ENCODE measurements around the gene SSTR3. TPM values are rescaled to one million over a fixed set of nuclear protein-coding genes. Genes with fewer than 3 reads are reported as not detected.

SSTR3 gene
- total and polyA plus RNA-seq, 2 of the 4 experiments (the other 2 are of a cell fraction): under 0.01 to 0.07 TPM

DNA sequence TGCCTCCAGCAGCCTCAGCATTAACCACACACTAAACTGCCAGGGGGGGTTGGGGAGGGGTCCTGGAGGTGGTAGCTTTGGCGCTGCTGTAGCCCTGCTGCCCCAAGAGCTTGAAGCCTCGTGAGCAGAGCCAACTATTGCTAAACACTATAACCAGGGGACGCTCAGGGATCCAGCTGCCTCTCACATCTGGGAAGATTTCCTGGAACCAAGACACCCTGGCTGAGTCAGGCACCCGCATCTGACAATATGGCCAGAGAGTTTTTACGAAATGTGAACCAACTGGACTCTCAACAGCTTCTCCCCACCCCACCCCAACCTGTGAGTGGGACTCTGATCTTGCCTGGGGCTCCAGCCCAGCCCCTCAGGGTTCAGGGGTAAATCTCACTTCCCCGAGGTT, 38.6 kb downstream of the SSTR3 start:
- H3K27me3 ChIP-seq (ENCODE audit: control insufficient read depth, insufficient read depth, low read length): peaks cover 25% of the 10 kb centered on the region
- H2BK15ac ChIP-seq (ENCODE audit: low read depth, low read length): no peak overlapping the region
- no peak overlapping the region for H4K8ac ChIP-seq (ENCODE audit: low read depth in 2 of 2, low read length in 2 of 2)
- ChIA-PET POLR2A (ENCODE audit: unreplicated experiment) (no interaction called here), CTCF (no interaction called here)
- in situ Hi-C loops (cut with MboI; ENCODE audit: low sequenced_read_pairs): loop anchor here (10.0 kb wide), 1 partner anchor 291 kb away; no protein-coding TSS in a partner anchor
- no peak overlapping the region for H3K4me3 ChIP-seq (ENCODE audit: insufficient read depth, low read depth, low read length)
- dilution Hi-C loops (cut with HindIII; ENCODE audit: low sequenced_read_pairs, unreplicated experiment): no loop called here
- no peak overlapping the region for H3K27ac ChIP-seq (ENCODE audit: insufficient read depth, low read length)
- H3K79me1 ChIP-seq (ENCODE audit: low read depth in 1 of 2, low read length in 2 of 2): no peaks in the 10 kb centered on the region
- H2AK5ac ChIP-seq (ENCODE audit: low read depth, low read length): no peak overlapping the region
- no peaks in the 10 kb centered on the region for H3K36me3 ChIP-seq (ENCODE audit: control insufficient read depth, insufficient read depth, low read length)
- TF ChIP-seq MXI1 (IDR thresholded peaks at IDR 0.05; ENCODE audit: borderline replicate concordance, low read depth, low read length) (no peak), RAD21 (IDR thresholded peaks at IDR 0.05; ENCODE audit: low read length) (no peak), CHD1 (IDR thresholded peaks at IDR 0.05; ENCODE audit: low read depth, low read length) (no peak), MAZ (IDR thresholded peaks at IDR 0.05; ENCODE audit: borderline replicate concordance, low read depth, low read length) (no peak), RCOR1 (IDR thresholded peaks at IDR 0.05; ENCODE audit: insufficient replicate concordance, low read length) (no peak), POLR2A (IDR thresholded peaks at IDR 0.05; ENCODE audit: low read depth, low read length) (no peak), FOS (IDR thresholded peaks at IDR 0.05; ENCODE audit: low read depth, low read length) (no peak), MAFK (IDR thresholded peaks at IDR 0.05; ENCODE audit: low read depth, low read length) (no peak), SMC3 (IDR thresholded peaks at IDR 0.05; ENCODE audit: low read depth, low read length) (no peak), RFX5 (IDR thresholded peaks at IDR 0.05; ENCODE audit: low read depth, low read length) (no peak), CEBPB (IDR thresholded peaks at IDR 0.05; ENCODE audit: low read depth, low read length) (no peak), NFE2L2 (IDR thresholded peaks at IDR 0.05; ENCODE audit: low read depth, low read length) (no peak), BHLHE40 (IDR thresholded peaks at IDR 0.05; ENCODE audit: low read depth, low read length) (no peak)
- TF ChIP-seq, protein P1, sequence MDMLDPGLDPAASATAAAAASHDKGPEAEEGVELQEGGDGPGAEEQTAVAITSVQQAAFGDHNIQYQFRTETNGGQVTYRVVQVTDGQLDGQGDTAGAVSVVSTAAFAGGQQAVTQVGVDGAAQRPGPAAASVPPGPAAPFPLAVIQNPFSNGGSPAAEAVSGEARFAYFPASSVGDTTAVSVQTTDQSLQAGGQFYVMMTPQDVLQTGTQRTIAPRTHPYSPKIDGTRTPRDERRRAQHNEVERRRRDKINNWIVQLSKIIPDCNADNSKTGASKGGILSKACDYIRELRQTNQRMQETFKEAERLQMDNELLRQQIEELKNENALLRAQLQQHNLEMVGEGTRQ (IDR thresholded peaks at IDR 0.05; ENCODE audit: low read depth, low read length): no peak
- TF ChIP-seq, protein P2, sequence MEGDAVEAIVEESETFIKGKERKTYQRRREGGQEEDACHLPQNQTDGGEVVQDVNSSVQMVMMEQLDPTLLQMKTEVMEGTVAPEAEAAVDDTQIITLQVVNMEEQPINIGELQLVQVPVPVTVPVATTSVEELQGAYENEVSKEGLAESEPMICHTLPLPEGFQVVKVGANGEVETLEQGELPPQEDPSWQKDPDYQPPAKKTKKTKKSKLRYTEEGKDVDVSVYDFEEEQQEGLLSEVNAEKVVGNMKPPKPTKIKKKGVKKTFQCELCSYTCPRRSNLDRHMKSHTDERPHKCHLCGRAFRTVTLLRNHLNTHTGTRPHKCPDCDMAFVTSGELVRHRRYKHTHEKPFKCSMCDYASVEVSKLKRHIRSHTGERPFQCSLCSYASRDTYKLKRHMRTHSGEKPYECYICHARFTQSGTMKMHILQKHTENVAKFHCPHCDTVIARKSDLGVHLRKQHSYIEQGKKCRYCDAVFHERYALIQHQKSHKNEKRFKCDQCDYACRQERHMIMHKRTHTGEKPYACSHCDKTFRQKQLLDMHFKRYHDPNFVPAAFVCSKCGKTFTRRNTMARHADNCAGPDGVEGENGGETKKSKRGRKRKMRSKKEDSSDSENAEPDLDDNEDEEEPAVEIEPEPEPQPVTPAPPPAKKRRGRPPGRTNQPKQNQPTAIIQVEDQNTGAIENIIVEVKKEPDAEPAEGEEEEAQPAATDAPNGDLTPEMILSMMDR (conservative IDR thresholded peaks at IDR 0.05; ENCODE audit: low read depth, low read length): no peak
- TF ChIP-seq, protein P3, sequence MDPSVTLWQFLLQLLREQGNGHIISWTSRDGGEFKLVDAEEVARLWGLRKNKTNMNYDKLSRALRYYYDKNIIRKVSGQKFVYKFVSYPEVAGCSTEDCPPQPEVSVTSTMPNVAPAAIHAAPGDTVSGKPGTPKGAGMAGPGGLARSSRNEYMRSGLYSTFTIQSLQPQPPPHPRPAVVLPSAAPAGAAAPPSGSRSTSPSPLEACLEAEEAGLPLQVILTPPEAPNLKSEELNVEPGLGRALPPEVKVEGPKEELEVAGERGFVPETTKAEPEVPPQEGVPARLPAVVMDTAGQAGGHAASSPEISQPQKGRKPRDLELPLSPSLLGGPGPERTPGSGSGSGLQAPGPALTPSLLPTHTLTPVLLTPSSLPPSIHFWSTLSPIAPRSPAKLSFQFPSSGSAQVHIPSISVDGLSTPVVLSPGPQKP (IDR thresholded peaks at IDR 0.05; ENCODE audit: borderline replicate concordance, low read depth, low read length): no peak
- H2BK5ac ChIP-seq (ENCODE audit: low read depth, low read length, poor library complexity, severe bottlenecking): no peak overlapping the region
- no peak overlapping the region for H4K91ac ChIP-seq (ENCODE audit: insufficient read depth, low read depth, low read length)
- peaks cover 16% of the 10 kb centered on the region for H3K4me1 ChIP-seq (ENCODE audit: control insufficient read depth, insufficient read depth, low read length)
- H3K9me3 ChIP-seq (ENCODE audit: control insufficient read depth, insufficient read depth, low read length): no peaks in the 10 kb centered on the region
- DNase-seq: no peak
- no peak overlapping the region for H3K4ac ChIP-seq (ENCODE audit: low read depth, low read length)
- no TSS peak for BruUV-seq (replicated peaks)
- no peak overlapping the region for H2AFZ ChIP-seq (replicated peaks; ENCODE audit: low read length, poor library complexity)
- H3K23ac ChIP-seq (ENCODE audit: low read depth, low read length): no peak overlapping the region
- intact Hi-C loops (cut with micrococcal nuclease): no loop called here
- no peak overlapping the region for H4K5ac ChIP-seq (ENCODE audit: low read depth, low read length)
- H3K9ac ChIP-seq (ENCODE audit: low read depth, low read length): no peak overlapping the region
- no peak for ATAC-seq (ENCODE audit: low read depth)
- no peak overlapping the region for H2BK120ac ChIP-seq (ENCODE audit: low read depth, low read length)
- no peak overlapping the region for H3K14ac ChIP-seq (replicated peaks; ENCODE audit: low read depth, low read length)
- H2AK9ac ChIP-seq (replicated peaks; ENCODE audit: low read depth, low read length, poor library complexity): no peak overlapping the region
- no peak overlapping the region for H3K4me2 ChIP-seq (ENCODE audit: low read depth, low read length)
- WGBS, 2 experiments (ENCODE audit: extremely low coverage in 2 of 2, insufficient read length in 1 of 2): no CpG with 5 or more reads among the region's 6 CpGs
- H4K20me1 ChIP-seq (ENCODE audit: insufficient read depth, low read length): no peaks in the 10 kb centered on the region
- H2BK20ac ChIP-seq (ENCODE audit: low read depth, low read length): no peak overlapping the region
- peaks cover 6% of the 10 kb centered on the region; the same call in 1 of the 2 replicates for H3K9me1 ChIP-seq (ENCODE audit: insufficient read depth, low read length)
- no peak overlapping the region for H3K56ac ChIP-seq (ENCODE audit: extremely low read depth, insufficient read depth, low read length)
- H3K18ac ChIP-seq (ENCODE audit: low read depth, low read length): no peak overlapping the region
